GM12874 (cell line): ENCODE results near the gene GMPS.

Experiments used
- CTCF ChIP-seq: IDR thresholded peaks from 2 replicates; pipeline ENCODE4 v1.5.1; 2011; ENCODE audit warnings: low read depth, mild to moderate bottlenecking, control low read depth, low read length, moderate library complexity; ENCODE audit not compliant: insufficient read depth

GMPS gene

GRCh38 chr3:155853214-155854140, 17.0 kb upstream of the GMPS start:
- TF ChIP-seq CTCF = no peak

GRCh38 chr3:155854141-155854940, 16.1 kb upstream of the GMPS start, which contains the start of gene SLC33A1:
Gene SLC33A1 (minus strand): TSS chr3:155854427. CDS start chr3:155853997, 430 bp downstream.
- no peak for TF ChIP-seq CTCF

- TF ChIP-seq CTCF = no peak
These were observed 10.6 kb upstream of the GMPS start for GRCh38 chr3:155859859-155860258.

DNA sequence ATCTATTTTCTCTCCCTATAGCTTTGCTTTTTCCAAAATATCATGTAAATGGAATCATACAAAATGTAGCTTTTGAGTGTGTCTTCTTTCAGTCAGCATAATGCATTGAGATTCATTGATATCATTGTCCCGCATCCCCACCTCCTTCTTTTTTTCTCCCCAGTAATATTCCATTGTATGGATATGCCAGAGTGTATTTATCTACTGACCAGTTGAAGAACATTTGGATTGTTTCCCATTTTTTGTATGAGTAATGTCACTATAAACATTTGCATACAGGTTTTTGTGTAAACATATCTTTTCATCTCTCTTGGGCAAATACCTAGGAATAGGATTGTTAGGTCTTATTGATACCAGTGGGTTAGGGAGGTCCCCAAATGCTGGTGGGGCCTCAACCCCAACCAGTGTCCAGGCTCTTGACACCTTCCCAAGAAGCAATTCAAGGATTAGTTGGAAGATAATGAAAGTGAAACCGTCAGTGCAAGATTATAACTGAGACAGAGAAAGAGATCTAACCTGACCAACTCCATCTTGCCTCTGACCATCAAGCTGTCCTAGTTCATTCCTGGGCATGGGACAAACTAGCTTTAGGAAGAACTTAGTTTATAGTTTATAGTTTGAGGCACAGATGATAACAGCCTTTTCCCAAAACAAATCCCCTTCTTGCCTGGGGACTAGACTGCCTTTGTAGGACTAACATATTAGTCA, 8.8 kb upstream of the GMPS start:
- no peak for TF ChIP-seq CTCF

- TF ChIP-seq CTCF = no peak
These were observed 7.2 kb upstream of the GMPS start for GRCh38 chr3:155863072-155863784.

DNA sequence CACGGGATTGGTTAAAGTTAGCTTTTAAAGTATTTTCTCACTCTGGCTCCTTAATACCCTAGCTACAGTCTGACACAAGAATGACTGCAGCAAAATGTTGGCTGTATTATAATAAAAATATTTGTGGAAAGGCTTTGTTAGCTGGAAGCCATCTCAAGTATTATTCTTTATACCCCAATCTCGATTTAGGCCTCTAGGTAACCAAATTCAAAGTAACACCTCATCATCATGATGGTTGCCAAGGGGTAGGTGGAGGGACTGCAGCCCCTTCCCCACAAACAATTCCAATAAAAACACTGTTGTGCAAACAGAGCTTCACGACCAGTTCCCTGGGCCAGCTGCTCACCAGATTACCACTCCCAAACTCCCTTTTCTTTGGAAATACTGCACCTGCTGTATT, 759 bp upstream of the GMPS start:
- no peak for TF ChIP-seq CTCF
